ENCODE data around the gene NFATC3. TPM values are rescaled to one million over a fixed set of nuclear protein-coding genes. Genes with fewer than 3 reads are reported as not detected.

The NFATC3 gene
- total and polyA plus RNA-seq, 2 of the 8 experiments (the other 6 are each of a cell fraction or from before 2014, with no cell fraction given) = 17.6 to 34.5 TPM

DNA sequence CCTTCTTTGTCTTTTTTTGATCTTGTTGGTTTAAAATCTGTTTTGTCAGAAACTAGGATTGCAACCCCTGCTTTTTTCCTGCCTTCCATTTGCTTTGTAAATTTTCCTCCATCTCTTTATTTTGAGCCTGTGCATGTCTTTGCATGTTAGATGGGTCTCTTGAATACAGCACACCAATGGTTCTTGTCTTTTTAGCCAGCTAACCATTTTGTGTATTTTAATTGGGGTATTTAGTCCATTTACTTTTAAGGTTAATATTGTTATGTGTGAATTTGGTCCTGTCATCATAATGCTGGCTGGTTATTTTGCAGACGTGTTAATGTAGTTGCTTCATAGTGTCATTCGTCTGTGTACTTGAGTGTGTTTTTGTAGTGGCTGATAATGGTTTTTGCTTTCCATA lies 26.2 kb downstream of the NFATC3 start:
- H2BK5ac ChIP-seq (ENCODE audit: low read depth, low read length) = no peak overlapping the region
- no peak overlapping the region for H2BK12ac ChIP-seq (ENCODE audit: low read depth, low read length)
- H4K5ac ChIP-seq (ENCODE audit: insufficient read length, low read depth, low read length) = no peak overlapping the region
- POLR2A ChIA-PET (ENCODE audit: partially characterized antibody) = interaction anchor here (0.7 to 1.2 kb wide), 2 partner anchors 17 to 26 kb away, joined by 3 to 4 read pairs; partner anchors contain the start of gene NFATC3
- H2BK120ac ChIP-seq (replicated peaks; ENCODE audit: low read depth, low read length) = no peak overlapping the region
- no peak overlapping the region for H3K9ac ChIP-seq (replicated peaks in 1 of 4; ENCODE audit: extremely low read depth in 1 of 4, low read depth in 3 of 4, low read length in 3 of 4)
- H3K27me3 ChIP-seq (replicated peaks in 1 of 4; ENCODE audit: control insufficient read depth in 3 of 4, extremely low read depth in 1 of 4, insufficient read depth in 3 of 4, low read length in 3 of 4) = no peaks in the 10 kb centered on the region
- DNase-seq (ENCODE audit: low read depth in 1 of 2, low spot score in 2 of 2) (no peak), FAIRE-seq (no peak)
- H3K14ac ChIP-seq (ENCODE audit: insufficient read length) = no peak overlapping the region
- peaks cover 7% of the 10 kb centered on the region; the same call in 1 of the 2 replicates for H3K79me1 ChIP-seq (ENCODE audit: low read depth, low read length)
- no peak overlapping the region for H2BK15ac ChIP-seq (ENCODE audit: low read length)
- TF ChIP-seq CBX5 (IDR thresholded peaks at IDR 0.05; ENCODE audit: low read depth, low read length) (no peak), PHF8 (conservative IDR thresholded peaks at IDR 0.05; ENCODE audit: low read depth, low read length) (no peak), EGR1 (IDR thresholded peaks at IDR 0.05; ENCODE audit: borderline replicate concordance, low read depth, low read length) (no peak)
- H3K4me2 ChIP-seq (ENCODE audit: insufficient read depth in 1 of 2, low read depth in 2 of 2, low read length in 2 of 2) = no peak overlapping the region
- H4K91ac ChIP-seq (replicated peaks; ENCODE audit: insufficient read length, low read length) = no peak overlapping the region
- H3K56ac ChIP-seq (replicated peaks; ENCODE audit: insufficient read length, low read depth, low read length) = no peak overlapping the region
- H3K4me3 ChIP-seq (ENCODE audit: extremely low read depth in 1 of 4, insufficient read depth in 2 of 4, low read depth in 3 of 4, low read length in 4 of 4) = no peak overlapping the region
- CTCF ChIA-PET (ENCODE audit: partially characterized antibody) = no interaction called here
- peaks cover 2 to 6% of the 10 kb centered on the region in 2 experiments for H4K20me1 ChIP-seq (replicated peaks in 1 of 2; ENCODE audit: control insufficient read depth in 1 of 2, insufficient read depth in 2 of 2, low read length in 2 of 2)
- H3K36me3 ChIP-seq (ENCODE audit: control insufficient read depth in 2 of 4, insufficient read depth in 4 of 4, low read length in 3 of 4) = no peaks in the 10 kb centered on the region
- H3K23ac ChIP-seq (ENCODE audit: insufficient read length) = no peak overlapping the region
- WGBS, 2 experiments (ENCODE audit: extremely low coverage in 1 of 2, insufficient coverage in 1 of 2, insufficient read length in 1 of 2, insufficient replicate concordance in 2 of 2, low coverage in 1 of 2, low lambda C conversion rate in 2 of 2, missing lambda C conversion rate in 1 of 2) = 84% methylated on average over 2 of the region's 2 CpGs; no CpG with 5 or more reads in 1 of the 2 experiments
- H3K79me2 ChIP-seq (ENCODE audit: control insufficient read depth in 1 of 2, insufficient read depth in 2 of 2, low read length in 2 of 2) = peaks cover 0 to 87% of the 10 kb centered on the region in 2 experiments; a peak in 2 of 4 replicates
- no peak overlapping the region for H2AFZ ChIP-seq (ENCODE audit: low read length)
- H3K4ac ChIP-seq (replicated peaks; ENCODE audit: insufficient read length, low read depth, low read length) = no peak overlapping the region
- H4K8ac ChIP-seq (ENCODE audit: extremely low read depth, insufficient read depth, low read length) = no peak overlapping the region
- no peaks in the 10 kb centered on the region for H3K23me2 ChIP-seq (ENCODE audit: low read depth, low read length)
- no peak overlapping the region for H3K18ac ChIP-seq (ENCODE audit: extremely low read depth, low read length)
- H3K4me1 ChIP-seq (replicated peaks in 1 of 4; ENCODE audit: control insufficient read depth in 3 of 4, insufficient read depth in 4 of 4, low read length in 3 of 4) = peaks cover 0 to 5% (median 0%) of the 10 kb centered on the region in 4 experiments; a peak in 1 of 7 replicates
- no peak overlapping the region for H3K27ac ChIP-seq (ENCODE audit: low read depth, low read length)
- no peak overlapping the region for H2AK5ac ChIP-seq (ENCODE audit: low read depth, low read length)
- no peaks in the 10 kb centered on the region for H3K9me3 ChIP-seq (ENCODE audit: insufficient read depth in 2 of 2, low read depth in 1 of 2, low read length in 1 of 2)
- no peak overlapping the region for H2BK20ac ChIP-seq (ENCODE audit: low read length)

Data from H1 (cell line).